ENCODE data around the gene HRK. TPM values are rescaled to one million over a fixed set of nuclear protein-coding genes. Genes with fewer than 3 reads are reported as not detected.
A peak's percentile ranks its signal among the peaks of the same experiment; 100 is the strongest.

The HRK gene
- total and polyA plus RNA-seq, 2 of the 4 experiments (the other 2 are of a cell fraction): not detected

DNA sequence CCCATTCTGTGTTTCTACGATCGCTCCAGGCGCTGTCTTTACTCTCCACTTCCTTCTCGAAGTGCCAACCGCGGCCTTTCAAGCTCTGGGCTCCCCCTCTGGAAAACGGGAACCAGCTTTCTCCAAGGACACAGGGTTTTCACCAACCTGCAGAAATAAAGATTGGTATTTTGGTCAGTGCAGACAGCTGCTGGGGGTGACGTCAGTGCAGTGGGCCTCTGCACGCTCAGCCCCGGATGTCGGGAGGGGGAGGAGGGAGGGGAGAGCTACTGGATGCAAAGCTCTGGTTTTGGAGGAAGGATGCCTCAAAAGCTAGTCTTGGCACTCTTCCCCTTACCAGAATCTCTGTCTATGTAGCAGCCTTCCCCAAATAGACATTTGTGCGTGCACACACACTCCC lies 19.9 kb downstream of the HRK start:
- DNase-seq (peak; percentile 90), ATAC-seq (ENCODE audit: low read depth) (peak; percentile 87)
- no CpG with 5 or more reads among the region's 12 CpGs for WGBS, 2 experiments (ENCODE audit: extremely low coverage in 2 of 2, insufficient read length in 1 of 2)
- Histone ChIP-seq H3K18ac (ENCODE audit: low read depth, low read length) (no peak overlapping the region; the same call in 1 of the 2 replicates), H2BK5ac (ENCODE audit: low read depth, low read length, poor library complexity, severe bottlenecking) (peak overlapping the region; percentile 24), H3K56ac (ENCODE audit: extremely low read depth, insufficient read depth, low read length) (no peak overlapping the region), H3K79me1 (ENCODE audit: low read depth in 1 of 2, low read length in 2 of 2) (no peaks in the 10 kb centered on the region), H3K4me3 (ENCODE audit: insufficient read depth, low read depth, low read length) (no peak overlapping the region), H2AK9ac (replicated peaks; ENCODE audit: low read depth, low read length, poor library complexity) (peak overlapping the region; percentile 61), H4K8ac (ENCODE audit: low read depth in 2 of 2, low read length in 2 of 2) (peak overlapping the region; percentile 11 to 67; a peak in 1 of 4 replicates), H2BK120ac (ENCODE audit: low read depth, low read length) (peak overlapping the region; percentile 84; the same call in 1 of the 2 replicates), H4K91ac (ENCODE audit: insufficient read depth, low read depth, low read length) (no peak overlapping the region), H2BK15ac (ENCODE audit: low read depth, low read length) (peak overlapping the region; percentile 74; the same call in 1 of the 3 replicates), H3K36me3 (ENCODE audit: control insufficient read depth, insufficient read depth, low read length) (no peaks in the 10 kb centered on the region), H3K23ac (ENCODE audit: low read depth, low read length) (no peak overlapping the region; the same call in 1 of the 2 replicates), H4K5ac (ENCODE audit: low read depth, low read length) (no peak overlapping the region), H3K4me1 (ENCODE audit: control insufficient read depth, insufficient read depth, low read length) (peaks cover 5% of the 10 kb centered on the region), H3K9ac (ENCODE audit: low read depth, low read length) (no peak overlapping the region; the same call in 1 of the 2 replicates), H3K27me3 (ENCODE audit: control insufficient read depth, insufficient read depth, low read length) (no peaks in the 10 kb centered on the region; the same call in 1 of the 2 replicates), H2AFZ (replicated peaks; ENCODE audit: low read length, poor library complexity) (peak overlapping the region; percentile 76), H3K14ac (replicated peaks; ENCODE audit: low read depth, low read length) (no peak overlapping the region), H2BK20ac (ENCODE audit: low read depth, low read length) (peak overlapping the region; percentile 89), H4K20me1 (ENCODE audit: insufficient read depth, low read length) (no peaks in the 10 kb centered on the region), H3K4ac (ENCODE audit: low read depth, low read length) (no peak overlapping the region; the same call in 1 of the 2 replicates), H2AK5ac (ENCODE audit: low read depth, low read length) (no peak overlapping the region), H3K9me1 (ENCODE audit: insufficient read depth, low read length) (peaks cover 14% of the 10 kb centered on the region), H3K27ac (ENCODE audit: insufficient read depth, low read length) (no peak overlapping the region), H3K4me2 (ENCODE audit: low read depth, low read length) (0 out of 2 replicates have a peak overlapping the region, but pooled peaks have one; percentile 18), H3K9me3 (ENCODE audit: control insufficient read depth, insufficient read depth, low read length) (no peaks in the 10 kb centered on the region)
- ChIA-PET CTCF (no interaction called here), POLR2A (ENCODE audit: unreplicated experiment) (no interaction called here)
- dilution Hi-C loops (cut with HindIII; ENCODE audit: low sequenced_read_pairs, unreplicated experiment) (no loop called here), intact Hi-C loops (cut with micrococcal nuclease) (no loop called here), in situ Hi-C loops (cut with MboI; ENCODE audit: low sequenced_read_pairs) (no loop called here)
- no TSS peak for BruUV-seq (replicated peaks)
- TF ChIP-seq CTCF (conservative IDR thresholded peaks at IDR 0.05; ENCODE audit: low read depth, low read length) (no peak), MAZ (IDR thresholded peaks at IDR 0.05; ENCODE audit: borderline replicate concordance, low read depth, low read length) (peak; percentile 85; the same call in 1 of the 2 replicates), BHLHE40 (IDR thresholded peaks at IDR 0.05; ENCODE audit: low read depth, low read length) (peak; percentile 60)

Measured in IMR-90 (cell line).